HAP-1 (cell line): ENCODE results near the gene PIEZO1.

ENCODE experiments used
- DNase-seq, 2 experiments: peaks; one replicate each; pipeline ENCODE4 v3.0.0-alpha.2; 2016 to 2020; ENCODE audit warnings: low spot score in 2 of 2
- H3K27me3 ChIP-seq: fragments of 250-450 bp; sonication (Bioruptor Pico); 2 replicates; pipeline ENCODE4 v1.5.1; 2020; ENCODE audit warnings: low read depth, mild to moderate bottlenecking, moderate library complexity
- H3K36me3 ChIP-seq: fragments of 250-450 bp; sonication (Bioruptor Pico); replicated peaks from 2 replicates; pipeline ENCODE4 v1.5.1; 2020; ENCODE audit warnings: mild to moderate bottlenecking
- H3K4me1 ChIP-seq: fragments of 250-450 bp; sonication (Bioruptor Pico); 2 replicates; pipeline ENCODE4 v1.5.1; 2020; ENCODE audit warnings: mild to moderate bottlenecking
- H3K4me3 ChIP-seq: fragments of 250-450 bp; sonication (Bioruptor Pico); 2 replicates; pipeline ENCODE4 v1.5.1; 2020; ENCODE audit warnings: mild to moderate bottlenecking, moderate library complexity
- H3K9me3 ChIP-seq: fragments of 250-450 bp; sonication (Bioruptor Pico); 2 replicates; pipeline ENCODE4 v1.5.1; 2020; ENCODE audit warnings: mild to moderate bottlenecking, moderate library complexity
- in situ Hi-C: fragments of 300-500 bp; cut with MboI; formaldehyde crosslinking; loops from 3 replicates; pipeline ENCODE4 v1.14.3; 2020; ENCODE audit warnings: low sequenced_read_pairs, inconsistent platforms, mixed read lengths

The PIEZO1 gene

DNA sequence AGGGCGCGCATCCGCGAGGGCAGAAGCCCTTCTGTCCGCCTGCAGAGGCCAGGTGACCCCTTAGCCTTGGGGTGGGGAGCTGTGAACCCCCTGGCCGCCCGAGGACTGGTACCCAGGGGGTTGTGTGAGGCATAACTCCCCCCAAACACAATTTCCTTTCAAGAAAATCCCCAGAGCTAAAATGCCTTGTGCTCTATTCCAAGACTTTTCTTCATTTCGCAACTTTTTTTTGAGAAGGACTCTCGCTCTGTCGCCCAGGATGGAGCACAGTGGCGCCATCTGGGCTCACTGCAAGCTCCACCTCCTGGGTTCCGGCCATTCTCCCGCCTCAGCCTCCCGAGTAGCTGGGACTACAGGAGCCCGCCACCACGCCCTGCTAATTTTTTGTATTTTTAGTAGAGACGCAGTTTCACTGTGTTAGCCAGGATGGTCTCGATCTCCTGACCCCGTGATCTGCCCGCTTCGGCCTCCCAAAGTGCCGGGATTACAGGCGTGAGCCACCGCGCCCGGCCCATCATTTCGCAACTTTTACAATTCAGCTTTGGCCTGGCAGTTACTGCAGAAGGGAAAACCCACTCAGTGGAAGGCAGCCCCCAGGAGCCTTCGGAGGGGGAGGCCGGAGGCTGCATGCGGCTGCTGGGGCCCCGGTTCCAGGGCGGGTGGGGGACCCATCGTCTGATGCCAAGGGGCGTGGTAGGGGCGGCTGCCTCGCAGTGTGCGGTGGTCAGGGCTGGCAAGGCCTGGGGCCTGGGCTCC, 27.7 kb upstream of the PIEZO1 start:
- Histone ChIP-seq H3K36me3 (peaks cover 33% of the 10 kb centered on the region), H3K9me3 (no peaks in the 10 kb centered on the region), H3K4me1 (peaks cover 13% of the 10 kb centered on the region), H3K27me3 (no peaks in the 10 kb centered on the region), H3K4me3 (peak overlapping the region; percentile 66)
- peak; percentile 24 to 63 for DNase-seq
- in situ Hi-C loops, result loop anchor here (10.0 to 25.0 kb wide), 3 partner anchors 352 to 750 kb away; partner anchors contain the start of genes RPL13 and ZNF778

DNA sequence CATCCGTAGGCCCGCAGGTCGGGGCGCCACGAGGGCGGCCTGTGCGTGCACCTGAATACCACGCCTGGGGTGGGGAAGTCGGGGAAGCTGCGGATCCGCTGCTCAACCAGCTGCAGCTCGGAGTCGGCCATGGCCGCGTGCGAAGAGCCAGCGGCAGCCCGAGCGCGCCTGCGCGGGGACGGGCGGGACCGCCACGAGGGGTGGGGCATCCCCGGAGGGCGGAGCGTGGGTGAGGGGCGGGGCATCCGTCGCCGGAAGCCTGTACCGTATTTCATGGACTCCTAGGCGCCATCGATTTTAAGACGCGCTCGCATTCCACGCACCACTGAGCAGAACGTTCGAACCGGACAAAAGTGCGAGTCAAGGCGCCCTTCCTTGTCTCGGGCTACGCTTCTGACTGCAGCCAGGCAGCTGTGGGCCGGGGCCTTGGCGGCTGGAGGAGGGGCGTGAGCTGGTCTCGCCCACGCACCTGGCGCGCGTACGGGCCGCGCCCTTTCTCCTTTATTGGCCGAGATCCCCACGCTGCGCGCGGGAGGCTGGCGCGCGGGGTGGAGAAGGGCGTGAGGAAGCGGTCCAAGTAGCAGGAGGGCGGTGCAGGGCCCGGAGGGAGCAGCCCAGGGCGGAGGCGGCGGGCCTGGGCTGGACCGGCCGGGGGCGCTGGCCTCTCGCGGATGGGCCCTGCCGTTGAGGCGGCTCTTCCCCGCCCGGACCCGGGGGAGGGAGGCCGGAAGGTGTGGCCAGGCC, 26.9 kb upstream of the PIEZO1 start, which contains the start of gene APRT:
TSS of gene APRT (minus strand) at position 160 of the 744 bp plus-strand sequence. CDS start at position 131, 29 bp downstream.
- Histone ChIP-seq H3K4me1 (peaks cover 13% of the 10 kb centered on the region), H3K27me3 (no peaks in the 10 kb centered on the region), H3K9me3 (no peaks in the 10 kb centered on the region), H3K4me3 (peak within 1 kb of the TSS; percentile 66), H3K36me3 (peaks cover 41% of the 10 kb centered on the region)
- peak; percentile 84 to 96 for DNase-seq
- in situ Hi-C loops, result loop anchor here (10.0 to 25.0 kb wide), 3 partner anchors 353 to 750 kb away; partner anchors contain the start of genes RPL13 and ZNF778

DNA sequence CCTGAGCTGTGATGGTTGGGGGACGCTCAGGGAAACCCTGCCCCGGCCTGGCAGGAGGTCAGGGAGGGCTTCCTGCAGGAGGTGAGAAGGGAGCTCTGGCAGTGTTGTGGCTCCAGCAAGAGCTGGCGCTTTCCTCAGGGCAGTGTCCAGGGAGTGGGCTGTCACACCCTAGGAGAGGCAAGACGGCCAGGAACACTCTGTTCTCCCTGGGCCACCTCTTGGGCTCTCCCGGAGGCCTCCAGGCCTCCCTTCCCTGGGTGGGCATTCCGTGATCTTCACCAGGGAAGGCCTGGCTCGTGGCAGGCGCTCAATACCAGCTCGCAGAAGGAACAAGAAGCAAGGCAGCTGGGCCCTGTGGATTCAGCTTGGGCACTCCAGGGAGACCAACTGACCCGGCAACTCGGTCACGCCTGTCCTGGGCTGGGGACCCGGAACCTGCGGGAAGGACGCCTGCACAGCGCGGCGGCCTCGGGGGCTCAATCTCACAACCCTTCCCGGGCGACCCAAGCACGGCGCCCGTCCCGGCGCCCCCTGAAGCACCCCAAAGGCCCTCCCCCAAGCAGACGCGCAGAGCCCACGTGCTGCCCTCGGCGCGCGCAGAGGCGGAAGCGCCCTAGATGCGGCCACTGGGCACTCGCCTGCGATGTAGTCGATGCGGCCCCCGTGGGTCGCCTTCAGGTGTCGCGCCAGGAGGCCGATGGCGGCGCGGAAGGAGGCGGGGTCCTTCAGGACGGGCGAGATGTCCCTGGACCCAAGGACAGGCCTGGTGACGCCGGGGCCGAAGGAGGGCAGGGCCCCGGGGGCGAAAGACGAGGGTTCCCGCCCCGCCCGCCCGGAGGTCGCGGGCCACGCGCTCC, 26.1 kb upstream of the PIEZO1 start:
- in situ Hi-C loops, result loop anchor here (10.0 to 25.0 kb wide), 3 partner anchors 354 to 751 kb away; partner anchors contain the start of genes RPL13 and ZNF778
- peaks cover 49% of the 10 kb centered on the region for H3K36me3 ChIP-seq
- peak overlapping the region; percentile 66 for H3K4me3 ChIP-seq
- peak; percentile 13 to 77 for DNase-seq
- peaks cover 13% of the 10 kb centered on the region for H3K4me1 ChIP-seq
- H3K27me3 ChIP-seq, result no peaks in the 10 kb centered on the region
- no peaks in the 10 kb centered on the region for H3K9me3 ChIP-seq

- H3K27me3 ChIP-seq, result no peaks in the 10 kb centered on the region
- peaks cover 57% of the 10 kb centered on the region for H3K36me3 ChIP-seq
- no peaks in the 10 kb centered on the region for H3K9me3 ChIP-seq
- peak; percentile 39 to 67 for DNase-seq
- in situ Hi-C loops, result loop anchor here (10.0 to 25.0 kb wide), 3 partner anchors 354 to 752 kb away; partner anchors contain the start of genes RPL13 and ZNF778
- H3K4me1 ChIP-seq, result peaks cover 15% of the 10 kb centered on the region
- peak overlapping the region; percentile 66 for H3K4me3 ChIP-seq
These were observed 25.3 kb upstream of the PIEZO1 start for GRCh38 chr16:88810166-88810911.

GRCh38 chr16:88809676-88810165, 24.7 kb upstream of the PIEZO1 start:
- in situ Hi-C loops, result loop anchor here (10.0 to 25.0 kb wide), 3 partner anchors 355 to 753 kb away; partner anchors contain the start of genes RPL13 and ZNF778
- H3K4me1 ChIP-seq, result peaks cover 20% of the 10 kb centered on the region

GRCh38 chr16:88809068-88809675, 24.2 kb upstream of the PIEZO1 start:
- in situ Hi-C loops, result loop anchor here (25.0 kb wide), 1 partner anchor 753 kb away; the partner anchor contains the start of gene RPL13
- Histone ChIP-seq H3K9me3 (no peaks in the 10 kb centered on the region), H3K36me3 (peaks cover 68% of the 10 kb centered on the region), H3K4me1 (peaks cover 20% of the 10 kb centered on the region), H3K27me3 (no peaks in the 10 kb centered on the region), H3K4me3 (peak overlapping the region; percentile 66)
- peak; percentile 14 to 45 for DNase-seq

More at GRCh38 chr16:88809676-88810165, 24.7 kb upstream of the PIEZO1 start:
- peak overlapping the region; percentile 66 for H3K4me3 ChIP-seq
- peak in 1 of 2 experiments; percentile 52 for DNase-seq
- no peaks in the 10 kb centered on the region for H3K9me3 ChIP-seq
- H3K27me3 ChIP-seq, result no peaks in the 10 kb centered on the region
- H3K36me3 ChIP-seq, result peaks cover 63% of the 10 kb centered on the region

DNA sequence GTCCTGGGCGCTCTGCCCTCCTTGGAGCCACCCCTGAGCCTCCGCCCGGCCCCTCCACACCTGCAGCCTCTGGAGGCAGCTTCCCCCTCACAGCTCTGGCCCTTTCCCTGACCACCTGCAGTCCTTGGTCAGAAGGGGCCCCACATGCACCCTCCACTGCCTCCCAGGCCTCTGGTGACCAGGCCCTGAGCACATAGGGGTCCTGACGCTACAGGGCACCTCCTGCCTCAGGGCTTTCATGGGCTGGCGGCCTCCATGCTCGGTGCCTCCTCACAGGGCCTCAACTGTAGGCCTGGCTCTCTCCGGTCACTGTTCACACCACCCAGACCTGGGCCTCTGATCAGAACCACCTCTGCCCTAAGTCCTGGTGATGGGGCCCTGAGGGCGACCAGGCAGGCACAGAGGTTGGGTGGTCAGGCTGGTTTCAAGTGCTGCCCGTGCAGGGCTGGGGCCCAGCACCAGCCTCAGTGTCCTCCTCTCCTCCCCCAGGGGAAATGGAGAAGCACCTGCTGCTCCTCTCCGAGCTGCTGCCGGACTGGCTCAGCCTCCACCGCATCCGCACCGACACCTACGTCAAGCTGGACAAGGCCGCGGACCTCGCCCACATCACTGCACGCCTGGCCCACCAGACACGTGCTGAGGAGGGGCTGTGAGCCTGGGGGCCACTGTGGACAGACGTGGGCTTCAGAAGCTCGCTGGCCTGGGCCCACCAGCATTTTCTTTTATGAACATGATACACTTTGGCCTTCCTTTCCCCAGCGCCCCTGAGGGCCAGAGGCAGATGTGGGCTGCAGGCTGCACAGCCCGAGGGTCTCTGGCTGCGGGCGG, 22.8 kb upstream of the PIEZO1 start:
- H3K36me3 ChIP-seq, result peaks cover 69% of the 10 kb centered on the region
- peak in 1 of 2 experiments; percentile 33 for DNase-seq
- H3K4me1 ChIP-seq, result peaks cover 22% of the 10 kb centered on the region
- H3K9me3 ChIP-seq, result no peaks in the 10 kb centered on the region
- no peaks in the 10 kb centered on the region for H3K27me3 ChIP-seq
- H3K4me3 ChIP-seq, result no peak overlapping the region
- in situ Hi-C loops, result loop anchor here (25.0 kb wide), 1 partner anchor 754 kb away; the partner anchor contains the start of gene RPL13

DNA sequence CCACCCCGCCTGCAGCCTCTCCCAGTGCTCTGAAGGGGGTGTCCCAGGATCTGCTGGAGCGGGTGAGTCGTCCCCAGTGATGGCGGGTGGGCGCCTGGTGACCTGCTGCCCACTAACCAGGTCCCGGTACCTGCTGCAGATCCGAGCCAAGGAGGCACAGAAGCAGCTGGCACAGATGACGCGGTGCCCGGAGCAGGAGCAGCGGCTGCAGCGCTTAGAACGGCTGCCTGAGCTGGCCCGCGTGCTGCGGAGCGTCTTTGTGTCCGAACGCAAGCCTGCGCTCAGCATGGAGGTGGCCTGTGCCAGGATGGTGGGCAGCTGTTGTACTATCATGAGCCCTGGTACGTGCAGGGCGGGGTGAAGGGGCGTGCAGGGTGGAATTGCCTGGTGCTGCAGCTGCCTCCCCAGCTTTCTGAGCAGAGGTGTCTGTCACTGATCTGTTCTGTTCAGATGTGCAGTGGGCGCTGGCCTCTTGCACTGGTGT, 22.2 kb upstream of the PIEZO1 start:
- DNase-seq, result no peak
- H3K9me3 ChIP-seq, result no peaks in the 10 kb centered on the region
- H3K4me3 ChIP-seq, result no peak overlapping the region
- H3K36me3 ChIP-seq, result peaks cover 69% of the 10 kb centered on the region
- no peaks in the 10 kb centered on the region for H3K27me3 ChIP-seq
- in situ Hi-C loops, result loop anchor here (25.0 kb wide), 1 partner anchor 755 kb away; the partner anchor contains the start of gene RPL13
- peaks cover 18% of the 10 kb centered on the region for H3K4me1 ChIP-seq

DNA sequence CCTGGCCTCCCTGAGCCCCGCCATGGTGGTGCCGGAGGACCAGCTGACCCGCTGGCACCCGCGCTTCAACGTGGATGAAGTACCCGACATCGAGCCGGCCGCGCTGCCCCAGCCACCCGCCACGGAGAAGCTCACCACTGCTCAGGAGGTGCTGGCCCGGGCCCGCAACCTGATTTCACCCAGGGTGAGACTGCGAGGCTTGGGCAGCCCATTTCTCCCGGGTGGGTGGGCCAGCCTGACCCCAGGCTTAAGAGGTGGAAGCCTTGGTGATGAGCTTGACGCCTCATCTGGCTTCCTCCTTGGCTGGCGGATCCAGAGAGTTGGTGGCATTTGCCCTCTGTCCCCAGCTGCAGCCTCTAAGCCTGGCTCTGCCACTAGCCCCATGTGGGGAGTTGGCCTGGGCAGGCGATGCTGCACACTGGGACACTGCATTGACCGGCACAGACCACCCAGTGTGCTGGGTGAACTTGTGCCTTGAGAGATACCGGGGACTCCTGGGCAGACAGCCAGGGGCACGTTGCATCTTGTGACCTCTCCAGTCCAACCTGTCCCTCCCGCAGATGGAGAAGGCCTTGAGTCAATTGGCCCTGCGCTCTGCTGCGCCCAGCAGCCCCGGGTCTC, 21.6 kb upstream of the PIEZO1 start:
- Histone ChIP-seq H3K9me3 (no peaks in the 10 kb centered on the region), H3K4me1 (peaks cover 18% of the 10 kb centered on the region), H3K27me3 (no peaks in the 10 kb centered on the region), H3K4me3 (no peak overlapping the region), H3K36me3 (peaks cover 69% of the 10 kb centered on the region)
- in situ Hi-C loops, result loop anchor here (25.0 kb wide), 1 partner anchor 756 kb away; the partner anchor contains the start of gene RPL13
- DNase-seq, result peak in 1 of 2 experiments; percentile 31

GRCh38 chr16:88805887-88806393, 20.9 kb upstream of the PIEZO1 start:
- peaks cover 18% of the 10 kb centered on the region for H3K4me1 ChIP-seq
- H3K9me3 ChIP-seq, result no peaks in the 10 kb centered on the region
- H3K36me3 ChIP-seq, result peaks cover 69% of the 10 kb centered on the region
- peak overlapping the region; percentile 77; the same call in 1 of the 2 replicates for H3K4me3 ChIP-seq
- in situ Hi-C loops, result loop anchor here (25.0 kb wide), 1 partner anchor 756 kb away; the partner anchor contains the start of gene RPL13
- DNase-seq, result no peak
- no peaks in the 10 kb centered on the region for H3K27me3 ChIP-seq
